Left lung (tissue), 10 donors: ENCODE results near the gene PSMB2. TPM values are rescaled to one million over a fixed set of nuclear protein-coding genes. Genes with fewer than 3 reads are reported as not detected.

Source experiments
- ATAC-seq: fragments of 200-7000 bp; cut with Tn5 transposase; one replicate; pipeline ENCODE4 v1.9.1; 2020; ENCODE audit warnings: moderate library complexity
- DNase-seq, 4 donors: peaks; one replicate each; pipeline ENCODE4 v3.0.0-alpha.2; 2013 to 2020
- H3K27ac ChIP-seq, 2 donors: fragments of 200-600 bp; sonication (generic) in 1 of 2; one replicate each; pipeline versions ENCODE4 v1.5.0 to v1.8.0; 2020 to 2021
- H3K27me3 ChIP-seq, 2 donors: fragments of 200-600 bp; sonication (generic) in 1 of 2; one replicate each; pipeline versions ENCODE4 v1.5.0 to v1.8.0; 2020 to 2021
- H3K36me3 ChIP-seq, 2 donors: fragments of 200-600 bp; sonication (generic) in 1 of 2; one replicate each; pipeline versions ENCODE4 v1.5.0 to v1.8.0; 2020 to 2021
- H3K4me1 ChIP-seq, 2 donors: fragments of 200-600 bp; one replicate each; pipeline ENCODE4 v1.8.0; 2021
- H3K4me3 ChIP-seq, 2 donors: fragments of 200-600 bp; sonication (generic) in 1 of 2; one replicate each; pipeline versions ENCODE4 v1.5.0 to v1.8.0; 2020 to 2021; ENCODE audit warnings: mild to moderate bottlenecking in 1 of 2
- H3K9me3 ChIP-seq, 2 donors: fragments of 200-600 bp; sonication (generic) in 1 of 2; one replicate each; pipeline versions ENCODE4 v1.5.0 to v1.8.0; 2020 to 2021
- CTCF ChIP-seq, 2 donors: fragments of 200-600 bp; sonication (generic) in 1 of 2; IDR thresholded peaks; one replicate each; pipeline versions ENCODE4 v1.5.0 to v1.8.0; 2021; ENCODE audit warnings: antibody characterized with exemption in 2 of 2
- intact Hi-C, 2 donors: fragments of 100-400 bp; cut with DNase I; formaldehyde crosslinking; loops; one replicate each; pipeline versions ENCODE4 v1.11.2 to v1.14.2; 2022
- polyA plus RNA-seq, 6 donors: library from polyadenylated mRNA; unstranded; fragments of 120-200 nt; gene quantifications; one replicate each; pipeline ENCODE4 v1.2.1, GENCODE V29; 2013; ENCODE audit not compliant: insufficient read length in 6 of 6
- total RNA-seq, 2 donors: library from RNA; stranded (reverse); fragmentation: NEBNext Ultra II Directional; extraction: Animal tissue kit (Norgen Biotek cat#: 25700); gene quantifications; one replicate each; pipeline ENCODE4 v1.2.1, GENCODE V29; 2021
- donor health status: DM: no; HTN: yes; CAD: no.
- donor health status: DM: no; HTN: no; CAD: no.

Gene PSMB2
- total and polyA plus RNA-seq, 8 donors, result 48.4 to 80.2 (median 70.7) TPM

GRCh38 chr1:35574655-35575415 lies 66.5 kb downstream of the PSMB2 start:
- intact Hi-C loops, result no loop called here
- peak; percentile 56 for ATAC-seq
- Histone ChIP-seq H3K27ac (no peak overlapping the region), H3K36me3 (no peaks in the 10 kb centered on the region), H3K27me3 (peaks cover 10 to 55% of the 10 kb centered on the region in 2 donors), H3K9me3 (no peaks in the 10 kb centered on the region), H3K4me1 (peaks cover 3 to 53% of the 10 kb centered on the region in 2 donors), H3K4me3 (no peak overlapping the region)
- peak in 1 of 4 donors; percentile 75 for DNase-seq
- no peak for TF ChIP-seq CTCF (IDR thresholded peaks at IDR 0.05)

- Histone ChIP-seq H3K27me3 (peaks cover 10 to 55% of the 10 kb centered on the region in 2 donors), H3K4me1 (peaks cover 3 to 53% of the 10 kb centered on the region in 2 donors), H3K27ac (no peak overlapping the region), H3K36me3 (no peaks in the 10 kb centered on the region), H3K9me3 (no peaks in the 10 kb centered on the region), H3K4me3 (no peak overlapping the region)
- intact Hi-C loops, result no loop called here
- ATAC-seq, result no peak
- TF ChIP-seq CTCF (IDR thresholded peaks at IDR 0.05), result no peak
- no peak for DNase-seq
Observed at GRCh38 chr1:35574125-35574654, 67.1 kb downstream of the PSMB2 start.

DNA sequence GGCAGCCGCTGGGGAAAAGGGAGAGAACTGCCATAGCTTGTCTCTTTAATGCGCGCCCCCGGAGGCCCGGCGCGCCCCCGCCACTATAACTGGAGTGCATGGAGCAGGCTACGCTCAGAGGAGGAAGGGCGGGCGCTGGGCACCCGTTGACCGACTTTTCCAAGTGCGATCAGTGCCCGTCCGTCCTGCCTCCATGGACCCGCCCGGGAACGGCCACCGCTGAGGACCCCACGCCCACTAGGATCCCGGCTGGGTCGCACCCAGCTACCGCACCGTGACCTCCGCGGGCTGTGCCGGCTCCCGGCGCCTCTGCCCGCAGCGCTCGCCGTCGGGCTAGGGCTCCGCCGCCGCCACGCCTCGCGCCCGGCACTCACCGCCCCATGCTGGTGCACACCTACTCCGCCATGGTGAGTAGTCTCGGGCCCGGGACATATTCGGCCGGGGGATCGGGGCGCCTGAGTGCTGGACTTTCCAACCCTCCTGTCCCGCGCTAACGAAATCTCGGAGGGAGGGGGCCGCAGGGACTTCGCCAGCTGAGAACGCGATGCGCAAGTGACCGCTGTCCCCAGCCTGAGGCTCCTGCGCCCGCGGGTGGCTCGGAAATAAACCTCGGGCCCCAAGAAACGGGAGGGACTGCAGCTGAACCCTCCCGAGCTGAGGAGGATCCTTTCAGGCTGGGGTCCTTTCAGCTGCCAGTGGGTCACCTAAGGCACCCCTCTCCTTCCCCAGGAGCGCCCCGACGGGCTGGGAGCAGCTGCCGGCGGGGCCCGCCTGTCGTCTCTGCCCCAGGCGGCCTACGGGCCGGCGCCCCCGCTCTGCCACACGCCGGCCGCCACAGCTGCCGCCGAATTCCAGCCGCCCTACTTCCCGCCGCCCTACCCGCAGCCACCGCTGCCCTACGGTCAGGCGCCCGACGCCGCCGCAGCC lies 67.9 kb downstream of the PSMB2 start, which contains the start of gene TFAP2E:
Gene TFAP2E (plus strand): TSS at position 117 of the 927 bp plus-strand sequence. CDS start 264 bp downstream, at position 381.
- Histone ChIP-seq H3K4me3 (peak within 1 kb of the TSS; percentile 43 to 45), H3K27ac (no peak within 1 kb of the TSS), H3K27me3 (peaks cover 10 to 55% of the 10 kb centered on the region in 2 donors), H3K9me3 (no peaks in the 10 kb centered on the region), H3K4me1 (peaks cover 3 to 52% of the 10 kb centered on the region in 2 donors), H3K36me3 (no peaks in the 10 kb centered on the region)
- TF ChIP-seq CTCF (IDR thresholded peaks at IDR 0.05), result no peak
- peak in 2 of 4 donors; percentile 63 to 64 for DNase-seq
- intact Hi-C loops, result no loop called here
- ATAC-seq, result peak; percentile 70

DNA sequence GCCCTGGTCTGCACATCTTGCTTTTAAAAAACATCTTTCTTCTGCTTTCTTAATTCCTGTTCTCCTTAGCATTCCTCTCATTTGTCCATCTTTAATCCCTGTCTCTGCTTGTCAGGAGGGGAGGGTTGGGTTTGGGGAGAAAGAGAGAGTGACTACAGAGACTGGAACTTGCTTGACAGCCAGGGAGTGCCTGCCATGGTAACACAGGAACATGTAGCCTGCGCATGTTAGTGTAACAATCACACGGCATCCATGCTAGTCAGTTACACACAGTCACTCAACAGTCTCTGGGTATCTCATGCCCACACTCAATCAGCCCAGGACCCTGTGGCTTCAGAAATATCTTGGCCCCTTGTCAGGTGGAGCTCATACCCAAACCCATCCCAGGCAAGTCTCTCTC lies 69.0 kb downstream of the PSMB2 start:
- H3K27ac ChIP-seq, result no peak overlapping the region
- ATAC-seq (no peak), DNase-seq (no peak)
- no peaks in the 10 kb centered on the region for H3K36me3 ChIP-seq
- TF ChIP-seq CTCF (IDR thresholded peaks at IDR 0.05), result no peak
- H3K27me3 ChIP-seq, result peaks cover 10 to 51% of the 10 kb centered on the region in 2 donors
- peaks cover 3 to 40% of the 10 kb centered on the region in 2 donors for H3K4me1 ChIP-seq
- no peaks in the 10 kb centered on the region for H3K9me3 ChIP-seq
- intact Hi-C loops, result no loop called here
- H3K4me3 ChIP-seq, result no peak overlapping the region
